HG03039 (cell line): ENCODE measurements around the gene TPSG1.

Experiments used
- ATAC-seq: cut with Tn5 transposase; IDR thresholded peaks from one replicate; pipeline ENCODE4 v1.9.1; 2021; ENCODE audit warnings: mild to moderate bottlenecking, moderate library complexity; ENCODE audit not compliant: unreplicated experiment

The TPSG1 gene

DNA sequence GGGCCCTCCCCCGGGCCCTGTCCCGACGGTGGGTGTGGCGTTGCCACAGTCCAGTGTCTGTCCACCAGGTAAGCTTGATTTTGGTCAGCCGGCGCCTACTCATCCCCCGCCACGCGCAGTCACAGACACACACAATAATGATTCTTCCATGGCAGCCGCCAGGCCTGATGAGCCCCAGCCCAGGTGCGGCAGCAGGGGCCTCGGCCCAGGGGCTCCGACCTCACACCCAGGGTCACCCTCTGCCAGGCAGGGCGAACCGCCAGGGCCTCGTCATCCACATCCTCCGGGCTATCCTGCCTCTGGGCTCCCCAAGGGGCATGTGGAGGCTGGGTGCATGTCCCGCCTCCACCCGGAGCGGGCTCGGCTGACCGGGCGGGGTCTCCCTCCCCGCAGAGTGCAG, 7.5 kb downstream of the TPSG1 start:
- ATAC-seq, result no peak

GRCh38 chr16:1216681-1217400, 8.2 kb downstream of the TPSG1 start:
- no peak for ATAC-seq

- no peak for ATAC-seq
Measured at GRCh38 chr16:1216296-1216619, 8.8 kb downstream of the TPSG1 start.

- no peak for ATAC-seq
Measured at GRCh38 chr16:1215574-1216295, 9.3 kb downstream of the TPSG1 start.

DNA sequence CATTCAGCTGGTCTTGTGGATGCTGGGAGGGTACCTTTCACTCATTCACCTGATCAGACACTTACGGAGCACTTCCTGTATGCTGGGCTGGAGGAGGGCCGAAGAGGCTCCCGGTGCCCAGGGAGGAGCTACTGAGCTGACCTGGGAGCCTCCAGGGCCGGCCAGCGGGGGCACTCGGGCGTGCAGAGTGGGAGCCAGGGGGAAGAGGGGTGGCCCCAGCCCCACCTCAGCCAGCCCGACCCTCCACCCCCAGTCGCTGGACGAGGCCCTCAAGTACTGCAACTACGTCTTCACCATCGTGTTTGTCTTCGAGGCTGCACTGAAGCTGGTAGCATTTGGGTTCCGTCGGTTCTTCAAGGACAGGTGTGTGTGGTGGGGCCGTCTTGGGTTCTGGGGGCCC, 10.3 kb downstream of the TPSG1 start:
- no peak for ATAC-seq

GRCh38 chr16:1213796-1214372, 11.2 kb downstream of the TPSG1 start:
- no peak for ATAC-seq

DNA sequence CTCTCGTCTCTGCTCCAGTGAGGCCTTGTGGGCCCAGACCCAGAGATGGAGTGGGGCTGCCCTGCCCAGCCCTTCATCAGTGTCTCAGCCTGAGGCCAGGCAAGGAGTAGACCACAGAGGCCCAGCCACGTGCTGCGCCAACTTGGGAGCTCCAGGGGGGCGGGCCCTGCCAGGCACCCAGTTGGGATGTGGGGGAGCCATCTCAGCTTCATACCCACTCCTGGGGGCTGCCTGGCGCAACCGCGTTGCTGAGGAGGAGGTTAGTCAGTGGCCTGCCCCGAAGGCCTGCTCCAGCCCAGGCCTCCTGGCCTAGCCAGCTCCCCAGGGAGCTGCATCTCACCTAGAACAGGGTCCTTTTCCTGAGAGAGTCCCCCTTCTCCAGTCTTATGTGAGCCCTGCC, 11.8 kb downstream of the TPSG1 start:
- no peak for ATAC-seq

DNA sequence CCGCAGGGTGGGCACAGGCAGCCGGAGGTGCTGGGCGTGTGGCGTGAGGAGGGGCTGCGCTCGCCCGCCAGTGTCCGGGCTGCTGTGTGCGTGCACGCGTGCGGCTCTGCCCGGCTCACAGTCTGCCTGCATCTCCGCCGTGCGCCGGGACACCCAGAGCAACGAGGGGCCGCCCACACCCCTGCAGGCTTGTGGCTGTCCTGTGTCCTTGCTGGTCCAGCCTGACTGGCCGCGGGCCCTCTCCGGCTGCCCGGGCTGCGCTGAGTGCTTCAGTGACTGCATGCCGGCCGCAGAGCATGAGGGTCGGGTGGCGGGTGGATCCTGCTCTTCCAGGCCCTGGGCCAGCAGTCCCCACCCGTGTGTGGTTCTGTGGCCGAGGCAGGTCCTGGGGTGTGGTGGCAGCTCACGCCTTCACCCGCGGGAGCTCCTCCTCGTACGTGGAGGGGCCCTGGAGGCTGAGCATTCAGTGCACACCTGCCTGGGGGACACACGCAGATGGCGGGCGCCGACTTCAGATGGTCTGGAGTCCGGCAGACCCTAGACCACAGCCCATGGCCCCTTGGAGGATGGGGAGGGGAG, 12.4 kb downstream of the TPSG1 start:
- ATAC-seq, result no peak

GRCh38 chr16:1211451-1212268, 13.4 kb downstream of the TPSG1 start:
- no peak for ATAC-seq

- no peak for ATAC-seq
Measured at GRCh38 chr16:1210461-1210860, 14.6 kb downstream of the TPSG1 start.

DNA sequence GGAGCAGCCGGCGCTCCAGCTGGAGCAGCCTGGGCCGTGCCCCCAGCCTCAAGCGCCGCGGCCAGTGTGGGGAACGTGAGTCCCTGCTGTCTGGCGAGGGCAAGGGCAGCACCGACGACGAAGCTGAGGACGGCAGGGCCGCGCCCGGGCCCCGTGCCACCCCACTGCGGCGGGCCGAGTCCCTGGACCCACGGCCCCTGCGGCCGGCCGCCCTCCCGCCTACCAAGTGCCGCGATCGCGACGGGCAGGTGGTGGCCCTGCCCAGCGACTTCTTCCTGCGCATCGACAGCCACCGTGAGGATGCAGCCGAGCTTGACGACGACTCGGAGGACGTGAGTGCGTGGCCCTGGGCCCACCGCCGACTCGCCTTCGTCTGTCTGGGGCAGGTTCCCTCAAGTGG, 16.0 kb downstream of the TPSG1 start:
- ATAC-seq, result no peak

GRCh38 chr16:1208239-1208830, 16.7 kb downstream of the TPSG1 start:
- no peak for ATAC-seq

DNA sequence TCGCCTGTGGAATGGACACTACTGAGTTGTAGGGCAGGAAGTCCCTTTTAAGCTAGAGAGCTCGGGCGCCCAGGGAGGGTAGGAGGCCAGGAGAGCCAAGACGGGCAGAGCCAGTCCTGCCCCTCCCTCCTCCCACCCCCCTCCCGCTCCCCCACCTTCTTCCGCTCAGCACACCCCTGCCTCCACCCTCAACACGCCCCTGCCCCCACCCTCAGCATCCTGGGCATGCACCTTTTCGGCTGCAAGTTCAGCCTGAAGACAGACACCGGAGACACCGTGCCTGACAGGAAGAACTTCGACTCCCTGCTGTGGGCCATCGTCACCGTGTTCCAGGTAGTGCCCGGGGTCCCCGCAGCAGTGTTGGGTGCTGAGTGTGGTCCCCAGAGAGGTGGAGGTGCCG, 18.3 kb downstream of the TPSG1 start:
- no peak for ATAC-seq

GRCh38 chr16:1206326-1206725, 18.7 kb downstream of the TPSG1 start:
- ATAC-seq, result no peak

- ATAC-seq, result no peak
Measured at GRCh38 chr16:1204933-1205332, 20.1 kb downstream of the TPSG1 start.

DNA sequence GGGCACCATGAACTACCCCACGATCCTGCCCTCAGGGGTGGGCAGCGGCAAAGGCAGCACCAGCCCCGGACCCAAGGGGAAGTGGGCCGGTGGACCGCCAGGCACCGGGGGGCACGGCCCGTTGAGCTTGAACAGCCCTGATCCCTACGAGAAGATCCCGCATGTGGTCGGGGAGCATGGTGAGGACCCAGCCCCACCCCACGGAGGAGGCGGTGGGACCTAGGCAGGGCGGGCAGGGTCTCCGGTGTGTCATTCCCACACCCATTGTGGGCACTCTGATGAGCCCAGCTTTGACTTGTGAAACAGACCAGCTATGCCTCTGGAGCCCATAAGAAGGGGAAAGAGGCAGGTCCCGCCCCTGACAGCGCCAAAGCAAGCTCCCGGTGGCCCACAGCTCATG, 22.8 kb downstream of the TPSG1 start:
- ATAC-seq, result no peak

DNA sequence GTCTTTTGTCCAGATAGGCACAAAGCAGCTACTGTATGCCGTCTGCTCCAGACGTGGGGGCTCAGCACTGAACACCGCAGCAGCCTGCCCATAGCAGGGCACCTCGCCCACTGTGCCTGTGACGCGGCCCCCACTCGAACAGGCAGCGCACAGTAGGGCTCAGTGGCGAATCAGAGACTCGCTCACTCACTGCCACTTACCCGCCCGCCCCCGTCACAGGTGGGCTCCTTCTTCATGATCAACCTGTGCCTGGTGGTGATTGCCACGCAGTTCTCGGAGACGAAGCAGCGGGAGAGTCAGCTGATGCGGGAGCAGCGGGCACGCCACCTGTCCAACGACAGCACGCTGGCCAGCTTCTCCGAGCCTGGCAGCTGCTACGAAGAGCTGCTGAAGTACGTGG, 23.6 kb downstream of the TPSG1 start:
- no peak for ATAC-seq

DNA sequence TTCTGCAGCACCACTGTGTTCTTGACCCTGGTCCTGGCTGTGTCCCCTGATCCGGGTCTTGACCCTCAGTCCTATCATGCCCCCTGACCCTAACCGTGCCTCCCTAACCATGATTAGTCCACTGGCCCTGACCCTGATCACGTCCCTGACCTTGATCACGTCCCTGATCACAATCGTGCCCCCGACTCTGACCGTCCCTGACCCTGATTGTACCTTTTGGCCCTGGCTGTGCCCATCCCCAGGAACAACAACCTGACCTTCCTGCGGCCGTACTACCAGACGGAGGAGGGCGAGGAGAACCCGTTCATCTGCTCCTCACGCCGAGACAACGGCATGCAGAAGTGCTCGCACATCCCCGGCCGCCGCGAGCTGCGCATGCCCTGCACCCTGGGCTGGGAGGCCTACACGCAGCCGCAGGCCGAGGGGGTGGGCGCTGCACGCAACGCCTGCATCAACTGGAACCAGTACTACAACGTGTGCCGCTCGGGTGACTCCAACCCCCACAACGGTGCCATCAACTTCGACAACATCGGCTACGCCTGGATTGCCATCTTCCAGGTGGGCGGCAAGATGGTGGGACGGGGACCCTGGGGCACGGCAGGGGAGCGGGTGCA, 24.9 kb downstream of the TPSG1 start:
- no peak for ATAC-seq

GRCh38 chr16:1199347-1200013, 25.6 kb downstream of the TPSG1 start:
- ATAC-seq, result no peak
